A549 (cell line): ENCODE measurements around the gene PDE10A. TPM values are rescaled to one million over a fixed set of nuclear protein-coding genes. Genes with fewer than 3 reads are reported as not detected.

Experiments used
- ATAC-seq, 2 experiments: fragments of 200-7000 bp in 1 of 2; fragments of >200 bp in 1 of 2; cut with Nextera tagmentation in 1 of 2; cut with Tn5 transposase in 1 of 2; 3 replicates each; pipeline versions ENCODE4 v1.8.0 to v1.9.1; 2018 to 2020; ENCODE audit warnings: mild to moderate bottlenecking in 1 of 2, moderate library complexity in 1 of 2
- CTCF ChIA-PET: fragments of 300-600 bp; sonication (Branson Sonifier 250); formaldehyde crosslinking; extraction: SDS; loops from one replicate; lab custom pipeline; 2021; ENCODE audit warnings: antibody characterized with exemption, inconsistent platforms; lab: Yijun Ruan, JAX
- POLR2A ChIA-PET: fragments of 350-600 bp; formaldehyde crosslinking; extraction: SDS; loops from one replicate; lab custom pipeline; 2021; ENCODE audit warnings: antibody characterized with exemption, inconsistent platforms; lab: Yijun Ruan, JAX
- DNase-seq, 2 experiments: peaks; one replicate each; pipeline versions ENCODE4 v3.0.0 to v3.0.0-alpha.2; 2011 to 2016; ENCODE audit warnings: low read depth in 1 of 2, low spot score in 1 of 2
- FAIRE-seq: peaks from 2 replicates; lab custom pipeline; 2011; peaks lifted over from hg19 to GRCh38; lab: Jason Lieb, UNC
- H3K27ac ChIP-seq, 2 experiments: fragments of >200 bp; sonication (Bioruptor Twin); formaldehyde crosslinking; 3 replicates each; pipeline ENCODE4 v1.5.1; 2016 to 2017
- H3K4me1 ChIP-seq: fragments of >200 bp; sonication (Bioruptor Twin); formaldehyde crosslinking; 3 replicates; pipeline ENCODE4 v1.6.1; 2016
- H3K4me2 ChIP-seq: fragments of >200 bp; sonication (Bioruptor Twin); formaldehyde crosslinking; 3 replicates; pipeline ENCODE4 v1.6.1; 2016
- H3K4me3 ChIP-seq: fragments of >200 bp; sonication (Bioruptor Twin); formaldehyde crosslinking; 3 replicates; pipeline ENCODE4 v1.5.1; 2016
- H3K9me3 ChIP-seq: fragments of >200 bp; sonication (Bioruptor Twin); formaldehyde crosslinking; 3 replicates; pipeline ENCODE4 v1.6.1; 2016
- BCL3 ChIP-seq: fragments of >200 bp; sonication (Bioruptor Twin); formaldehyde crosslinking; IDR thresholded peaks from 3 replicates; pipeline ENCODE4 v1.6.1; 2016
- CEBPB ChIP-seq, 2 experiments: fragments of >200 bp in 1 of 2; sonication (Bioruptor Twin) in 1 of 2; formaldehyde crosslinking in 1 of 2; IDR thresholded peaks; 2 replicates each; pipeline ENCODE4 v1.6.1; 2012 to 2016
- CHD4 ChIP-seq: fragments of 200-600 bp; sonication (generic); IDR thresholded peaks from 2 replicates; pipeline ENCODE4 v1.6.1; 2016; ENCODE audit warnings: antibody characterized with exemption, mild to moderate bottlenecking, borderline replicate concordance
- EHF ChIP-seq: fragments of 250-450 bp; sonication (Bioruptor Pico); IDR thresholded peaks from 2 replicates; pipeline ENCODE4 v1.5.0; 2020; ENCODE audit warnings: mild to moderate bottlenecking
- EP300 ChIP-seq, 2 experiments: fragments of >200 bp; sonication (Bioruptor Twin); formaldehyde crosslinking; IDR thresholded peaks; 2 replicates in 1 of 2; 3 replicates in 1 of 2; pipeline ENCODE4 v1.6.1; 2016 to 2017
- FOSL2 ChIP-seq, 2 experiments: fragments of 450-650 bp in 1 of 2; fragments of >200 bp in 1 of 2; sonication (Bioruptor Twin) in 1 of 2; formaldehyde crosslinking; IDR thresholded peaks; 2 replicates each; pipeline versions ENCODE4 v1.5.0 to v1.6.1; 2016 to 2020; ENCODE audit warnings: mild to moderate bottlenecking in 1 of 2, moderate library complexity in 1 of 2
- GATA3 ChIP-seq: IDR thresholded peaks from 2 replicates; pipeline ENCODE4 v1.6.1; 2012; ENCODE audit warnings: borderline replicate concordance
- HOXA7 ChIP-seq: fragments of 250-450 bp; sonication (Bioruptor Pico); IDR thresholded peaks from 2 replicates; pipeline ENCODE4 v1.5.0; 2020; ENCODE audit warnings: mild to moderate bottlenecking, moderate library complexity
- HOXB13 ChIP-seq: fragments of 250-450 bp; sonication (Bioruptor Pico); IDR thresholded peaks from 2 replicates; pipeline ENCODE4 v1.5.0; 2020; ENCODE audit warnings: low read depth, mild to moderate bottlenecking, moderate library complexity
- JUN ChIP-seq, 2 experiments: fragments of >200 bp; sonication (Bioruptor Twin); formaldehyde crosslinking; IDR thresholded peaks; 2 replicates in 1 of 2; 3 replicates in 1 of 2; pipeline ENCODE4 v1.6.1; 2016 to 2017
- JUNB ChIP-seq: fragments of >200 bp; sonication (Bioruptor Twin); formaldehyde crosslinking; IDR thresholded peaks from 2 replicates; pipeline ENCODE4 v1.6.1; 2016
- KDM1A ChIP-seq: fragments of 200-600 bp; sonication (generic); IDR thresholded peaks from 2 replicates; pipeline ENCODE4 v1.6.1; 2016; ENCODE audit warnings: low read depth, mild to moderate bottlenecking
- MAFK ChIP-seq: fragments of 450-650 bp; IDR thresholded peaks from 2 replicates; pipeline ENCODE4 v1.6.1; 2014; ENCODE audit not compliant: partially characterized antibody
- MYC ChIP-seq: IDR thresholded peaks from 2 replicates; pipeline ENCODE4 v1.6.1; 2012; ENCODE audit warnings: mild to moderate bottlenecking, inconsistent platforms, low read length, improper control_type of control experiment, borderline replicate concordance
- NFE2L2 ChIP-seq: fragments of 150-350 bp; conservative IDR thresholded peaks from 2 replicates; pipeline ENCODE4 v1.6.1; 2014; ENCODE audit warnings: low read length
- NPAS2 ChIP-seq: fragments of 250-450 bp; sonication (Bioruptor Pico); IDR thresholded peaks from 2 replicates; pipeline ENCODE4 v1.8.0; 2022; ENCODE audit warnings: mild to moderate bottlenecking, moderate library complexity, borderline replicate concordance
- NR3C1 ChIP-seq: fragments of >200 bp; sonication (Bioruptor Twin); formaldehyde crosslinking; IDR thresholded peaks from 3 replicates; pipeline ENCODE4 v1.6.1; 2017
- RAD21 ChIP-seq, 2 experiments: fragments of >200 bp in 1 of 2; sonication (Bioruptor Twin) in 1 of 2; formaldehyde crosslinking in 1 of 2; IDR thresholded peaks in 1 of 2; conservative IDR thresholded peaks in 1 of 2; 2 replicates in 1 of 2; 3 replicates in 1 of 2; pipeline ENCODE4 v1.6.1; 2012 to 2018; ENCODE audit warnings: inconsistent platforms in 1 of 2
- RARB ChIP-seq: fragments of 250-450 bp; sonication (Bioruptor Pico); IDR thresholded peaks from 2 replicates; pipeline ENCODE4 v1.8.0; 2021; ENCODE audit warnings: mild to moderate bottlenecking, moderate library complexity
- REST ChIP-seq: fragments of 200-600 bp; sonication (generic); IDR thresholded peaks from 2 replicates; pipeline ENCODE4 v1.6.1; 2016; ENCODE audit warnings: antibody characterized with exemption, mild to moderate bottlenecking, moderate library complexity
- RFX5 ChIP-seq: fragments of 450-650 bp; IDR thresholded peaks from 2 replicates; pipeline ENCODE4 v1.7.1; 2014; ENCODE audit warnings: antibody characterized with exemption, mild to moderate bottlenecking, moderate library complexity
- TFCP2L1 ChIP-seq: fragments of 250-450 bp; sonication (Bioruptor Pico); IDR thresholded peaks from 2 replicates; pipeline ENCODE4 v1.5.0; 2021; ENCODE audit warnings: mild to moderate bottlenecking
- ZC3H11A ChIP-seq: fragments of 450-650 bp; IDR thresholded peaks from 2 replicates; pipeline ENCODE4 v1.6.1; 2014; ENCODE audit warnings: antibody characterized with exemption, mild to moderate bottlenecking
- ZNF302 ChIP-seq: fragments of 250-450 bp; sonication (Bioruptor Pico); IDR thresholded peaks from 2 replicates; pipeline ENCODE4 v1.9.0; 2021; ENCODE audit warnings: inconsistent platforms, mild to moderate bottlenecking, moderate library complexity
- WGBS: methylation state at CpG from one replicate; pipeline ENCODE4 v1.1.6; 2017; ENCODE audit errors: missing lambda C conversion rate; 5-methylcytosine and 5-hydroxymethylcytosine counted together
- polyA plus RNA-seq, 4 experiments: library from polyadenylated mRNA; depleted of rRNA in 3 of 4; stranded (reverse); fragments of >200 nt; fragmentation: RNase III in 1 of 4; extraction: RNeasy Plus Mini Kit Qiagen cat#74134 plus additional on column Dnase treatment in 1 of 4; gene quantifications; 2 replicates in 3 of 4; 3 replicates in 1 of 4; pipeline ENCODE4 v1.2.3, GENCODE V29; 2011 to 2017
- TF ChIP-seq, protein P1 (sequence below): IDR thresholded peaks from 2 replicates; pipeline ENCODE4 v1.6.1; 2012
- TF ChIP-seq, protein P2 (sequence below): fragments of 250-450 bp; sonication (Bioruptor Pico); IDR thresholded peaks from 2 replicates; pipeline ENCODE4 v1.5.0; 2020; ENCODE audit warnings: low read depth, mild to moderate bottlenecking, moderate library complexity

PDE10A gene
- polyA plus RNA-seq, 2 of the 4 experiments (the other 2 are of a cell fraction) = 44.9 to 92.5 TPM

- POLR2A ChIA-PET = no interaction called here
- TF ChIP-seq HOXA7 (CRISPR knock-in tag) = no peak
- TF ChIP-seq, protein P1, sequence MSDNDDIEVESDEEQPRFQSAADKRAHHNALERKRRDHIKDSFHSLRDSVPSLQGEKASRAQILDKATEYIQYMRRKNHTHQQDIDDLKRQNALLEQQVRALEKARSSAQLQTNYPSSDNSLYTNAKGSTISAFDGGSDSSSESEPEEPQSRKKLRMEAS = peak; percentile 77
- TF ChIP-seq REST = no peak
- TF ChIP-seq EP300 (IDR thresholded peaks at IDR 0.05) = peak; percentile 71 to 88; a peak in 4 of 5 replicates
- no peak for TF ChIP-seq RFX5
- peak; percentile 40; the same call in 1 of the 2 replicates for TF ChIP-seq HOXB13 (CRISPR knock-in tag)
- no peak for TF ChIP-seq ZNF302 (CRISPR knock-in tag)
- peak; percentile 24 for TF ChIP-seq MAFK
- no peak for TF ChIP-seq NR3C1
- no peak for TF ChIP-seq NFE2L2
- 0 out of 5 replicates have a peak, but pooled peaks of 1 of the 2 experiments have one; percentile 9 for TF ChIP-seq RAD21 (conservative IDR thresholded peaks at IDR 0.05 in 1 of 2, IDR thresholded peaks at IDR 0.05 in 1 of 2)
- TF ChIP-seq MYC = peak; percentile 67; the same call in 1 of the 2 replicates
- TF ChIP-seq GATA3 = peak; percentile 89
- peak in 1 of 2 experiments; percentile 57; a peak in 1 of 5 replicates for TF ChIP-seq JUN (IDR thresholded peaks at IDR 0.05)
- TF ChIP-seq KDM1A = no peak
- no peak for TF ChIP-seq CHD4
- 0 out of 4 replicates have a peak, but pooled peaks of 1 of the 2 experiments have one; percentile 6 for TF ChIP-seq CEBPB (IDR thresholded peaks at IDR 0.05)
- no peak for TF ChIP-seq RARB (CRISPR knock-in tag)
- no peak for TF ChIP-seq ZC3H11A
- no peak for TF ChIP-seq NPAS2 (CRISPR knock-in tag)
- TF ChIP-seq TFCP2L1 (CRISPR knock-in tag) = no peak
- TF ChIP-seq JUNB = peak; percentile 38; the same call in 1 of the 2 replicates
- 0 out of 3 replicates have a peak, but pooled peaks have one; percentile 25 for TF ChIP-seq BCL3
- peak; percentile 14; the same call in 1 of the 2 replicates for TF ChIP-seq FOSL2 (IDR thresholded peaks at IDR 0.05)
- TF ChIP-seq FOSL2 (CRISPR knock-in tag; IDR thresholded peaks at IDR 0.05) = peak; percentile 56; the same call in 1 of the 2 replicates
- TF ChIP-seq EHF (CRISPR knock-in tag) = no peak
- TF ChIP-seq, protein P2, sequence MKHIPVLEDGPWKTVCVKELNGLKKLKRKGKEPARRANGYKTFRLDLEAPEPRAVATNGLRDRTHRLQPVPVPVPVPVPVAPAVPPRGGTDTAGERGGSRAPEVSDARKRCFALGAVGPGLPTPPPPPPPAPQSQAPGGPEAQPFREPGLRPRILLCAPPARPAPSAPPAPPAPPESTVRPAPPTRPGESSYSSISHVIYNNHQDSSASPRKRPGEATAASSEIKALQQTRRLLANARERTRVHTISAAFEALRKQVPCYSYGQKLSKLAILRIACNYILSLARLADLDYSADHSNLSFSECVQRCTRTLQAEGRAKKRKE (CRISPR knock-in tag) = peak; percentile 72; the same call in 1 of the 2 replicates
- DNase-seq (peak; percentile 34 to 84), FAIRE-seq (no peak), ATAC-seq (peak; percentile 86 to 88)
- CTCF ChIA-PET = interaction anchor here (0.8 to 1.5 kb wide), 4 partner anchors 8 to 133 kb away, joined by 3 to 7 read pairs (median 3); no protein-coding TSS in a partner anchor
- WGBS = 15% methylated on average over 5 of the region's 5 CpGs
- H3K4me2 ChIP-seq = peak overlapping the region; percentile 81
- H3K9me3 ChIP-seq = no peaks in the 10 kb centered on the region
- H3K4me1 ChIP-seq = peaks cover 84% of the 10 kb centered on the region
- H3K27ac ChIP-seq = peak overlapping the region; percentile 75 to 86
- no peak overlapping the region for H3K4me3 ChIP-seq
Observed at GRCh38 chr6:165573671-165574070, 89.4 kb downstream of the PDE10A start.
